Panc1 (cell line): ENCODE measurements around the gene GRHL1. TPM values are rescaled to one million over a fixed set of nuclear protein-coding genes. Genes with fewer than 3 reads are reported as not detected.

ENCODE experiments used
- ATAC-seq: fragments of 200-7000 bp; cut with Tn5 transposase; 2 replicates; pipeline ENCODE4 v1.9.1; 2020; ENCODE audit warnings: mild to moderate bottlenecking, moderate library complexity
- BruUV-seq: library from RNA; stranded (reverse); fragments of 400-500 nt; replicated peaks from 2 replicates; lab custom pipeline; 2021; lab: Mats Ljungman, UMichigan
- CTCF ChIA-PET: fragments of 300-600 bp; sonication (Branson Sonifier 250); formaldehyde crosslinking; loops from one replicate; lab custom pipeline; 2022; ENCODE audit warnings: antibody characterized with exemption; lab: Charles Lee
- POLR2A ChIA-PET: fragments of 300-600 bp; sonication (Branson Sonifier 250); formaldehyde crosslinking; loops from one replicate; lab custom pipeline; 2022; ENCODE audit warnings: antibody characterized with exemption; lab: Charles Lee
- DNase-seq: peaks from one replicate; pipeline ENCODE4 v3.0.0-alpha.2; 2010; ENCODE audit warnings: low read depth, low spot score
- H3K27ac ChIP-seq: 2 replicates; pipeline ENCODE4 v1.5.1; 2011; ENCODE audit warnings: mild to moderate bottlenecking, low read length, inconsistent platforms
- H3K27me3 ChIP-seq: fragments of 200-500 bp; sonication (Bioruptor generic); 2 replicates; pipeline ENCODE4 v1.6.0; 2014; ENCODE audit warnings: low read length, inconsistent platforms; ENCODE audit not compliant: control insufficient read depth, insufficient read depth
- H3K36me3 ChIP-seq: fragments of 200-500 bp; sonication (Bioruptor generic); 2 replicates; pipeline ENCODE4 v1.5.1; 2014; ENCODE audit warnings: inconsistent platforms, mild to moderate bottlenecking, low read length, moderate library complexity; ENCODE audit not compliant: control insufficient read depth, insufficient read depth
- H3K4me1 ChIP-seq: 2 replicates; pipeline ENCODE4 v1.5.1; 2011; ENCODE audit warnings: inconsistent platforms, mild to moderate bottlenecking, low read length, moderate library complexity; ENCODE audit not compliant: control insufficient read depth, insufficient read depth
- H3K4me3 ChIP-seq, 2 experiments: 2 replicates each; pipeline ENCODE4 v1.5.1; 2011 to 2012; ENCODE audit warnings: low read depth in 2 of 2, low read length in 2 of 2, mild to moderate bottlenecking in 2 of 2, inconsistent platforms in 1 of 2, moderate library complexity in 1 of 2
- H3K9me3 ChIP-seq: fragments of 200-500 bp; sonication (Bioruptor generic); 2 replicates; pipeline ENCODE4 v1.5.1; 2014; ENCODE audit warnings: low read depth, mild to moderate bottlenecking, inconsistent platforms, low read length, moderate library complexity; ENCODE audit not compliant: control insufficient read depth, insufficient read depth
- POLR2AphosphoS5 ChIP-seq: IDR thresholded peaks from 2 replicates; pipeline ENCODE4 v1.6.1; 2012; ENCODE audit warnings: mild to moderate bottlenecking, low read depth, low read length, moderate library complexity
- SIN3A ChIP-seq: IDR thresholded peaks from 2 replicates; pipeline ENCODE4 v1.6.1; 2012; ENCODE audit warnings: low read depth, mild to moderate bottlenecking, low read length, moderate library complexity, borderline replicate concordance; ENCODE audit not compliant: insufficient read depth
- TCF7L2 ChIP-seq: IDR thresholded peaks from 2 replicates; pipeline ENCODE4 v1.6.1; 2011; ENCODE audit warnings: mild to moderate bottlenecking, low read depth, low read length, inconsistent platforms
- in situ Hi-C: cut with HindIII; loops from 2 replicates; pipeline ENCODE4 v1.10.0; 2016; ENCODE audit warnings: low sequenced_read_pairs, low pct_unique_long_range_greater_than_20kb
- intact Hi-C: fragments of 100-400 bp; cut with micrococcal nuclease; formaldehyde crosslinking; loops from one replicate; pipeline ENCODE4 v1.10.0; 2022; ENCODE audit not compliant: unreplicated experiment
- total RNA-seq: library from RNA; stranded (reverse); gene quantifications from one replicate; pipeline ENCODE4 v1.2.1, GENCODE V29; 2021; ENCODE audit not compliant: unreplicated experiment
- TF ChIP-seq, protein P1 (sequence below), 2 experiments: IDR thresholded peaks; 2 replicates each; pipeline ENCODE4 v1.6.1; 2011 to 2012; ENCODE audit warnings: low read depth in 2 of 2, control low read depth in 1 of 2, low read length in 1 of 2, mild to moderate bottlenecking in 1 of 2, moderate library complexity in 1 of 2; ENCODE audit not compliant: insufficient read depth in 1 of 2
- TF ChIP-seq, protein P2 (sequence below): fragments of 450-650 bp; IDR thresholded peaks from 2 replicates; pipeline ENCODE4 v1.5.1; 2017; ENCODE audit warnings: mild to moderate bottlenecking

The GRHL1 gene
- total RNA-seq, 1 experiment from 2014 or later: 4.7 TPM

DNA sequence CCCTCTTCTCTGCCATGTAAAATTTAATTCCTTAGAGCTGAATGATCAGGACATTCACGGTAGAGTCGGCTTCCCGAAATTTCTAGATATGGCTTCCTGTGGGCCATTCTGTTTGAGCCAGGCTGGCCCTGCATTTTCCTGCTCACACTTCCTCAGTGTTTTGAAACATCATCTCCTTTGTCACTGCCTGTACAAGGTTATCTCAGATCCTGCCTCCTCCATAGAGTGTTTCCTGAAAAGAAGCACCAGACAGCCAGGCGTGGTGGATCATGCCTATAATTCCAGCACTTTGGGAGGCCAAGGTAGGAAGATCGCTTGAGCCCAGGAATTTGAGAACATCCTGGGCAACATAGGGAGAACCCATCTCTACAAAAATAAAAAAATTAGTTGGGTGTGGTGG is 43.6 kb downstream of the GRHL1 start:
- H3K9me3 ChIP-seq: no peaks in the 10 kb centered on the region
- in situ Hi-C loops: no loop called here
- ChIA-PET CTCF (interaction anchor here (0.9 kb wide), 1 partner anchor 11 kb away, joined by 6 read pairs; no protein-coding TSS in a partner anchor), POLR2A (no interaction called here)
- no peak for DNase-seq
- H3K27ac ChIP-seq: no peak overlapping the region
- no peaks in the 10 kb centered on the region for H3K36me3 ChIP-seq
- H3K4me1 ChIP-seq: no peaks in the 10 kb centered on the region
- no peaks in the 10 kb centered on the region for H3K27me3 ChIP-seq
- TF ChIP-seq POLR2AphosphoS5 (no peak), TCF7L2 (no peak)
- TF ChIP-seq, protein P1, sequence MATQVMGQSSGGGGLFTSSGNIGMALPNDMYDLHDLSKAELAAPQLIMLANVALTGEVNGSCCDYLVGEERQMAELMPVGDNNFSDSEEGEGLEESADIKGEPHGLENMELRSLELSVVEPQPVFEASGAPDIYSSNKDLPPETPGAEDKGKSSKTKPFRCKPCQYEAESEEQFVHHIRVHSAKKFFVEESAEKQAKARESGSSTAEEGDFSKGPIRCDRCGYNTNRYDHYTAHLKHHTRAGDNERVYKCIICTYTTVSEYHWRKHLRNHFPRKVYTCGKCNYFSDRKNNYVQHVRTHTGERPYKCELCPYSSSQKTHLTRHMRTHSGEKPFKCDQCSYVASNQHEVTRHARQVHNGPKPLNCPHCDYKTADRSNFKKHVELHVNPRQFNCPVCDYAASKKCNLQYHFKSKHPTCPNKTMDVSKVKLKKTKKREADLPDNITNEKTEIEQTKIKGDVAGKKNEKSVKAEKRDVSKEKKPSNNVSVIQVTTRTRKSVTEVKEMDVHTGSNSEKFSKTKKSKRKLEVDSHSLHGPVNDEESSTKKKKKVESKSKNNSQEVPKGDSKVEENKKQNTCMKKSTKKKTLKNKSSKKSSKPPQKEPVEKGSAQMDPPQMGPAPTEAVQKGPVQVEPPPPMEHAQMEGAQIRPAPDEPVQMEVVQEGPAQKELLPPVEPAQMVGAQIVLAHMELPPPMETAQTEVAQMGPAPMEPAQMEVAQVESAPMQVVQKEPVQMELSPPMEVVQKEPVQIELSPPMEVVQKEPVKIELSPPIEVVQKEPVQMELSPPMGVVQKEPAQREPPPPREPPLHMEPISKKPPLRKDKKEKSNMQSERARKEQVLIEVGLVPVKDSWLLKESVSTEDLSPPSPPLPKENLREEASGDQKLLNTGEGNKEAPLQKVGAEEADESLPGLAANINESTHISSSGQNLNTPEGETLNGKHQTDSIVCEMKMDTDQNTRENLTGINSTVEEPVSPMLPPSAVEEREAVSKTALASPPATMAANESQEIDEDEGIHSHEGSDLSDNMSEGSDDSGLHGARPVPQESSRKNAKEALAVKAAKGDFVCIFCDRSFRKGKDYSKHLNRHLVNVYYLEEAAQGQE (IDR thresholded peaks at IDR 0.05; ENCODE audit: insufficient read depth in 1 of 2, low read depth in 2 of 2, low read length in 1 of 2): no peak
- intact Hi-C loops: no loop called here
- ATAC-seq: no peak
- BruUV-seq: no TSS peak
- no peak overlapping the region for H3K4me3 ChIP-seq

DNA sequence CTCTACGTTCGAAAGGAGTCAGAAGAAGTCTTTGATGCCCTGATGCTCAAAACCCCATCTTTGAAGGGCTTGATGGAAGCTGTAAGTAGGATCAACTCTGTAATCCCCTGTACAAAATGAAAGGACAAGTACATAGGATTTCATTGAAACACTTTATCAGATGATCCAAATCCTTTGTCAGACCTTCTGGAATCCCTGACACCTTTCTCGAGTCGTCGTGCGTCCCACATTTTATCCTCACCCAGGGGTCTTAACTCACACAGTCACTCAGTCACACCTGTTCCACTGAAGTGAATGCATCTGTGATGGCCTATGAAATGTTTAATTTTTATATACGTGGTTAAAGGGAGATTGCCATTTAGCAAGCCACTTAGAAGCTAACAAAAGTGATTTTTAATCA is 44.8 kb downstream of the GRHL1 start:
- H3K4me3 ChIP-seq: no peak overlapping the region
- H3K9me3 ChIP-seq: no peaks in the 10 kb centered on the region
- H3K36me3 ChIP-seq: no peaks in the 10 kb centered on the region
- POLR2A ChIA-PET: interaction anchor here (0.5 kb wide), 1 partner anchor 26 kb away, joined by 8 read pairs; no protein-coding TSS in a partner anchor
- no peaks in the 10 kb centered on the region for H3K27me3 ChIP-seq
- CTCF ChIA-PET: interaction anchor here (0.6 kb wide), 1 partner anchor 11 kb away, joined by 5 read pairs; no protein-coding TSS in a partner anchor
- intact Hi-C loops: no loop called here
- DNase-seq (no peak), ATAC-seq (no peak)
- no peak overlapping the region for H3K27ac ChIP-seq
- H3K4me1 ChIP-seq: no peaks in the 10 kb centered on the region
- in situ Hi-C loops: no loop called here
- TF ChIP-seq POLR2AphosphoS5: no peak
- TF ChIP-seq, protein P1 (IDR thresholded peaks at IDR 0.05; ENCODE audit: insufficient read depth in 1 of 2, low read depth in 2 of 2, low read length in 1 of 2): no peak
- TF ChIP-seq TCF7L2: no peak
- TF ChIP-seq SIN3A: no peak
- TF ChIP-seq, protein P2, sequence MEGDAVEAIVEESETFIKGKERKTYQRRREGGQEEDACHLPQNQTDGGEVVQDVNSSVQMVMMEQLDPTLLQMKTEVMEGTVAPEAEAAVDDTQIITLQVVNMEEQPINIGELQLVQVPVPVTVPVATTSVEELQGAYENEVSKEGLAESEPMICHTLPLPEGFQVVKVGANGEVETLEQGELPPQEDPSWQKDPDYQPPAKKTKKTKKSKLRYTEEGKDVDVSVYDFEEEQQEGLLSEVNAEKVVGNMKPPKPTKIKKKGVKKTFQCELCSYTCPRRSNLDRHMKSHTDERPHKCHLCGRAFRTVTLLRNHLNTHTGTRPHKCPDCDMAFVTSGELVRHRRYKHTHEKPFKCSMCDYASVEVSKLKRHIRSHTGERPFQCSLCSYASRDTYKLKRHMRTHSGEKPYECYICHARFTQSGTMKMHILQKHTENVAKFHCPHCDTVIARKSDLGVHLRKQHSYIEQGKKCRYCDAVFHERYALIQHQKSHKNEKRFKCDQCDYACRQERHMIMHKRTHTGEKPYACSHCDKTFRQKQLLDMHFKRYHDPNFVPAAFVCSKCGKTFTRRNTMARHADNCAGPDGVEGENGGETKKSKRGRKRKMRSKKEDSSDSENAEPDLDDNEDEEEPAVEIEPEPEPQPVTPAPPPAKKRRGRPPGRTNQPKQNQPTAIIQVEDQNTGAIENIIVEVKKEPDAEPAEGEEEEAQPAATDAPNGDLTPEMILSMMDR: no peak
- no TSS peak for BruUV-seq
